ENCODE results near the gene PSMB7. TPM values are rescaled to one million over a fixed set of nuclear protein-coding genes. Genes with fewer than 3 reads are reported as not detected.
A peak's percentile ranks its signal among the peaks of the same experiment; 100 is the strongest.

The PSMB7 gene
- total RNA-seq, 1 donor from 2014 or later: 183 TPM

DNA sequence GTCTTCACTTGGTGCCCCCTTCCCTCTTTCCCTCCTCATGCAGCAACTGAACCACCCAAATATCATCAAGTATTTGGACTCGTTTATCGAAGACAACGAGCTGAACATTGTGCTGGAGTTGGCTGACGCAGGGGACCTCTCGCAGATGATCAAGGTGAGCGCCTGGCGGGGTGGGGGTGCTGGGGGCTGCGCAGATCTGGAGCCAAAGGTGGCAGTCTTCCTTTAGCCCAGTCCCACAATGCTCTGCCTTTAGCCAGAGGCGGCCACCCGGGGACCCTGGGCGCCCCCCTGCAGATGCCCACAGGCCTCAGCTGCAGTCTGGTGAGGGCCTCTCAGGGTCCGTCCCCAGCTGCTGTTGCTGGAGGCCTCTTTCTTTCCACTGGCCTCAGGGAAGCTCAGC lies 93.8 kb downstream of the PSMB7 start:
- no peak overlapping the region for H3K4me3 ChIP-seq (ENCODE audit: insufficient read depth, low read depth, low read length)
- H3K9me3 Mint-ChIP-seq (ENCODE audit: unreplicated experiment): peaks cover 3% of the 10 kb centered on the region
- H3K36me3 Mint-ChIP-seq (ENCODE audit: low read depth, unreplicated experiment): peaks cover 19% of the 10 kb centered on the region
- no peak overlapping the region for H3K4me3 Mint-ChIP-seq (ENCODE audit: unreplicated experiment)
- no peaks in the 10 kb centered on the region for H3K9me3 ChIP-seq (ENCODE audit: insufficient read depth, low read depth, low read length)
- TF ChIP-seq CTCF (IDR thresholded peaks at IDR 0.05; ENCODE audit: insufficient read depth, low read depth, low read length) (no peak), EZH2 (IDR thresholded peaks at IDR 0.05; ENCODE audit: insufficient read depth, low read length) (no peak)
- DNase-seq (ENCODE audit: low read depth) (no peak), FAIRE-seq (no peak)
- H3K27ac ChIP-seq (ENCODE audit: low read depth, low read length): no peak overlapping the region
- no peak overlapping the region for H3K4me2 ChIP-seq (ENCODE audit: low read length)
- peaks cover 7% of the 10 kb centered on the region for H3K79me2 ChIP-seq (ENCODE audit: insufficient read depth, low read length)
- H3K27ac Mint-ChIP-seq (ENCODE audit: unreplicated experiment): no peak overlapping the region
- no peaks in the 10 kb centered on the region for H3K4me1 ChIP-seq (ENCODE audit: insufficient read depth, low read length)
- H3K27me3 ChIP-seq (ENCODE audit: insufficient read depth, low read length): no peaks in the 10 kb centered on the region
- H3K4me1 Mint-ChIP-seq (ENCODE audit: low read depth, unreplicated experiment): no peaks in the 10 kb centered on the region
- peaks cover 22% of the 10 kb centered on the region for H4K20me1 ChIP-seq (ENCODE audit: insufficient read depth, low read length)
- no peak overlapping the region for H2AFZ ChIP-seq (ENCODE audit: low read depth, low read length)
- no peaks in the 10 kb centered on the region for H3K27me3 Mint-ChIP-seq (ENCODE audit: low read depth, unreplicated experiment)
- H3K9ac ChIP-seq (ENCODE audit: low read length): no peak overlapping the region
- H3K36me3 ChIP-seq (ENCODE audit: insufficient read depth, low read length): peaks cover 31% of the 10 kb centered on the region

GRCh38 chr9:124320062-124320973 lies 94.9 kb downstream of the PSMB7 start:
- Histone ChIP-seq H3K4me3 (ENCODE audit: insufficient read depth, low read depth, low read length) (no peak overlapping the region), H3K27ac (ENCODE audit: low read depth, low read length) (no peak overlapping the region), H3K9me3 (ENCODE audit: insufficient read depth, low read depth, low read length) (no peaks in the 10 kb centered on the region), H3K36me3 (ENCODE audit: insufficient read depth, low read length) (peaks cover 31% of the 10 kb centered on the region), H3K79me2 (ENCODE audit: insufficient read depth, low read length) (peaks cover 7% of the 10 kb centered on the region), H3K9ac (ENCODE audit: low read length) (no peak overlapping the region), H3K4me1 (ENCODE audit: insufficient read depth, low read length) (no peaks in the 10 kb centered on the region), H3K4me2 (ENCODE audit: low read length) (no peak overlapping the region), H2AFZ (ENCODE audit: low read depth, low read length) (no peak overlapping the region), H4K20me1 (ENCODE audit: insufficient read depth, low read length) (peaks cover 17% of the 10 kb centered on the region), H3K27me3 (ENCODE audit: insufficient read depth, low read length) (no peaks in the 10 kb centered on the region)
- TF ChIP-seq CTCF (IDR thresholded peaks at IDR 0.05; ENCODE audit: insufficient read depth, low read depth, low read length) (peak; percentile 85), EZH2 (IDR thresholded peaks at IDR 0.05; ENCODE audit: insufficient read depth, low read length) (no peak)
- no peak overlapping the region for H3K27ac Mint-ChIP-seq (ENCODE audit: unreplicated experiment)
- H3K4me3 Mint-ChIP-seq (ENCODE audit: unreplicated experiment): no peak overlapping the region
- peaks cover 22% of the 10 kb centered on the region for H3K36me3 Mint-ChIP-seq (ENCODE audit: low read depth, unreplicated experiment)
- peaks cover 3% of the 10 kb centered on the region for H3K9me3 Mint-ChIP-seq (ENCODE audit: unreplicated experiment)
- H3K4me1 Mint-ChIP-seq (ENCODE audit: low read depth, unreplicated experiment): no peaks in the 10 kb centered on the region
- no peak for FAIRE-seq
- no peak for DNase-seq (ENCODE audit: low read depth)
- H3K27me3 Mint-ChIP-seq (ENCODE audit: low read depth, unreplicated experiment): no peaks in the 10 kb centered on the region

DNA sequence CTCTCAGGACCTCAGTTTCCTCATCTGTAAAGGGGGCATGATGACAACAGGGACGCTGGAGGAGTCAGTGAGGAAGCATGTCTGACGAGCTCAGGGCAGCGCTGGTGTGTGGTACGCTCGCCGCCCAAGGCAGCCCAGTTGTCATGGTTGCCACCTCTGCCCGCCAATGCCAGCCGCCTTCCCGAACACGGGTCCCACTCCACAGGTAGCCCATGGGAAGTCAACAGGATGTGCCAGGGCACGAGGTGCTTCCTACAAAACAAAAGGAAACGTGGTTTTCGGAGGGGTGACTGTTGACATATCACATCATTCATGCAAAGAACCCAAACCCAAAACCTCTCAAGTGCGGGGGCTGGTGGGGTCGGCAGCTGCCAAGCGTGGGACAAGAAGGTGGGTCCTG lies 99.4 kb downstream of the PSMB7 start:
- Histone ChIP-seq H3K9ac (ENCODE audit: low read length) (no peak overlapping the region), H3K36me3 (ENCODE audit: insufficient read depth, low read length) (peaks cover 20% of the 10 kb centered on the region), H3K27ac (ENCODE audit: low read depth, low read length) (no peak overlapping the region), H4K20me1 (ENCODE audit: insufficient read depth, low read length) (peaks cover 6% of the 10 kb centered on the region), H3K79me2 (ENCODE audit: insufficient read depth, low read length) (peaks cover 34% of the 10 kb centered on the region), H3K27me3 (ENCODE audit: insufficient read depth, low read length) (no peaks in the 10 kb centered on the region), H3K9me3 (ENCODE audit: insufficient read depth, low read depth, low read length) (no peaks in the 10 kb centered on the region), H3K4me3 (ENCODE audit: insufficient read depth, low read depth, low read length) (no peak overlapping the region), H3K4me2 (ENCODE audit: low read length) (no peak overlapping the region), H2AFZ (ENCODE audit: low read depth, low read length) (no peak overlapping the region), H3K4me1 (ENCODE audit: insufficient read depth, low read length) (no peaks in the 10 kb centered on the region)
- Mint-ChIP-seq H3K4me3 (ENCODE audit: unreplicated experiment) (no peak overlapping the region), H3K27ac (ENCODE audit: unreplicated experiment) (no peak overlapping the region), H3K9me3 (ENCODE audit: unreplicated experiment) (peaks cover 3% of the 10 kb centered on the region), H3K36me3 (ENCODE audit: low read depth, unreplicated experiment) (peaks cover 25% of the 10 kb centered on the region), H3K4me1 (ENCODE audit: low read depth, unreplicated experiment) (peaks cover 2% of the 10 kb centered on the region), H3K27me3 (ENCODE audit: low read depth, unreplicated experiment) (no peaks in the 10 kb centered on the region)
- FAIRE-seq: no peak
- TF ChIP-seq EZH2 (IDR thresholded peaks at IDR 0.05; ENCODE audit: insufficient read depth, low read length): no peak
- DNase-seq (ENCODE audit: low read depth): no peak
